Esophagus muscularis mucosa (tissue), 4 donors: ENCODE data around the gene COL11A1. TPM values are rescaled to one million over a fixed set of nuclear protein-coding genes. Genes with fewer than 3 reads are reported as not detected.

Source experiments
- DNase-seq: peaks from one replicate; pipeline ENCODE4 v3.0.0-alpha.2; 2017; ENCODE audit errors: extremely low spot score
- H3K27ac ChIP-seq, 4 donors: fragments of 200-600 bp; sonication (generic); replicated peaks in 1 of 4; 1 replicate in 3 of 4; 2 replicates in 1 of 4; pipeline ENCODE4 v1.5.1; 2016 to 2019; ENCODE audit warnings: mild to moderate bottlenecking in 1 of 4
- H3K27me3 ChIP-seq, 4 donors: fragments of 200-600 bp; sonication (generic); one replicate each; pipeline versions ENCODE4 v1.5.1 to v1.6.0; 2016 to 2019
- H3K36me3 ChIP-seq, 4 donors: fragments of 200-600 bp; sonication (generic); one replicate each; pipeline ENCODE4 v1.5.1; 2016 to 2019
- H3K4me1 ChIP-seq, 4 donors: fragments of 200-600 bp; sonication (generic); one replicate each; pipeline ENCODE4 v1.5.1; 2016 to 2019
- H3K4me3 ChIP-seq, 4 donors: fragments of 200-600 bp; sonication (generic); 1 replicate in 2 of 4; 2 replicates in 2 of 4; pipeline ENCODE4 v1.5.1; 2016 to 2019; ENCODE audit warnings: mild to moderate bottlenecking in 4 of 4, moderate library complexity in 1 of 4
- H3K9me3 ChIP-seq, 4 donors: fragments of 200-600 bp; sonication (generic); 1 replicate in 3 of 4; 2 replicates in 1 of 4; pipeline ENCODE4 v1.5.1; 2016 to 2019
- CTCF ChIP-seq, 3 experiments: fragments of 200-600 bp in 2 of 3; fragments of 450-650 bp in 1 of 3; sonication (generic) in 2 of 3; IDR thresholded peaks; one replicate each; pipeline ENCODE4 v1.5.1; 2017 to 2019; ENCODE audit warnings: antibody characterized with exemption in 3 of 3, mild to moderate bottlenecking in 2 of 3, moderate library complexity in 1 of 3
- EP300 ChIP-seq: sonication (generic); formaldehyde crosslinking; IDR thresholded peaks from one replicate; pipeline ENCODE4 v1.6.1; 2017; ENCODE audit warnings: antibody characterized with exemption
- POLR2A ChIP-seq: fragments of 450-650 bp; IDR thresholded peaks from one replicate; pipeline ENCODE4 v1.6.1; 2017; ENCODE audit warnings: antibody characterized with exemption, moderate library complexity, mild to moderate bottlenecking, low read depth
- POLR2AphosphoS5 ChIP-seq, 2 donors: sonication (generic); formaldehyde crosslinking; IDR thresholded peaks; one replicate each; pipeline ENCODE4 v1.6.1; 2017; ENCODE audit warnings: antibody characterized with exemption in 2 of 2
- WGBS: methylation state at CpG from one replicate; pipeline ENCODE4 v1.1.5; 2018; 5-methylcytosine and 5-hydroxymethylcytosine counted together
- intact Hi-C: fragments of 100-400 bp; cut with DNase I; formaldehyde crosslinking; loops from one replicate; pipeline ENCODE4 v1.15.1; 2023
- total RNA-seq, 4 donors: library from RNA; depleted of rRNA; stranded (reverse); fragments of >200 nt; gene quantifications; one replicate each; pipeline versions ENCODE4 v1.1.0 to v1.2.1, GENCODE V29; 2016

COL11A1 gene
- total RNA-seq, 4 donors from 2014 or later, result 0.06 to 0.17 (median 0.11) TPM; not detected in 1

GRCh38 chr1:103089221-103089620, 19.1 kb downstream of the COL11A1 start:
- TF ChIP-seq CTCF (IDR thresholded peaks at IDR 0.05), result no peak
- TF ChIP-seq POLR2A, result no peak
- no peak overlapping the region for H3K27ac ChIP-seq
- no peaks in the 10 kb centered on the region for H3K4me1 ChIP-seq
- H3K4me3 ChIP-seq, result no peak overlapping the region
- no peak for DNase-seq
- H3K27me3 ChIP-seq, result no peaks in the 10 kb centered on the region
- 81% methylated on average over 2 of the region's 2 CpGs for WGBS
- H3K9me3 ChIP-seq, result no peaks in the 10 kb centered on the region
- H3K36me3 ChIP-seq, result no peaks in the 10 kb centered on the region
- intact Hi-C loops, result no loop called here

GRCh38 chr1:103087256-103087655, 21.1 kb downstream of the COL11A1 start:
- Histone ChIP-seq H3K9me3 (no peaks in the 10 kb centered on the region), H3K36me3 (no peaks in the 10 kb centered on the region), H3K4me3 (no peak overlapping the region), H3K27ac (no peak overlapping the region), H3K27me3 (no peaks in the 10 kb centered on the region), H3K4me1 (no peaks in the 10 kb centered on the region)
- WGBS, result 84% methylated on average over 1 of the region's 1 CpG
- intact Hi-C loops, result no loop called here
- TF ChIP-seq POLR2A, result no peak
- TF ChIP-seq CTCF (IDR thresholded peaks at IDR 0.05), result no peak
- no peak for TF ChIP-seq EP300
- TF ChIP-seq POLR2AphosphoS5 (IDR thresholded peaks at IDR 0.05), result no peak
- no peak for DNase-seq

- Histone ChIP-seq H3K27ac (no peak overlapping the region), H3K36me3 (no peaks in the 10 kb centered on the region), H3K27me3 (no peaks in the 10 kb centered on the region), H3K4me1 (no peaks in the 10 kb centered on the region), H3K9me3 (no peaks in the 10 kb centered on the region), H3K4me3 (no peak overlapping the region)
- intact Hi-C loops, result no loop called here
- 34% methylated on average over 2 of the region's 2 CpGs for WGBS
- TF ChIP-seq EP300 (no peak), POLR2A (no peak), CTCF (IDR thresholded peaks at IDR 0.05) (no peak), POLR2AphosphoS5 (IDR thresholded peaks at IDR 0.05) (no peak)
- no peak for DNase-seq
Observed at GRCh38 chr1:103084181-103084580, 24.1 kb downstream of the COL11A1 start.

- Histone ChIP-seq H3K36me3 (no peaks in the 10 kb centered on the region), H3K9me3 (no peaks in the 10 kb centered on the region), H3K4me1 (no peaks in the 10 kb centered on the region), H3K4me3 (no peak overlapping the region), H3K27me3 (no peaks in the 10 kb centered on the region), H3K27ac (no peak overlapping the region)
- intact Hi-C loops, result no loop called here
- TF ChIP-seq POLR2A (no peak), POLR2AphosphoS5 (IDR thresholded peaks at IDR 0.05) (no peak), EP300 (no peak)
- no peak for DNase-seq
- 44% methylated on average over 2 of the region's 2 CpGs for WGBS
Observed at GRCh38 chr1:103075316-103076000, 32.9 kb downstream of the COL11A1 start.

GRCh38 chr1:103074224-103074623, 34.1 kb downstream of the COL11A1 start:
- Histone ChIP-seq H3K4me3 (no peak overlapping the region), H3K27ac (no peak overlapping the region)
- DNase-seq, result no peak

More at GRCh38 chr1:103074224-103074623, 34.1 kb downstream of the COL11A1 start:
- no peaks in the 10 kb centered on the region for H3K4me1 ChIP-seq
- TF ChIP-seq CTCF (IDR thresholded peaks at IDR 0.05), result no peak
- TF ChIP-seq POLR2AphosphoS5 (IDR thresholded peaks at IDR 0.05), result no peak
- no peak for TF ChIP-seq EP300
- no peak for TF ChIP-seq POLR2A
- no peaks in the 10 kb centered on the region for H3K27me3 ChIP-seq
- H3K9me3 ChIP-seq, result no peaks in the 10 kb centered on the region
- intact Hi-C loops, result no loop called here
- WGBS, result 87% methylated on average over 6 of the region's 6 CpGs
- no peaks in the 10 kb centered on the region for H3K36me3 ChIP-seq
